Stimulated activated CD8-positive, alpha-beta memory T cell treated with anti-CD3 and anti-CD28 coated beads, Interleukin-15, amount 100 ng/mL, for 48 hours (primary cell): ENCODE results near the gene BIN1.

Experiments
- DNase-seq, 2 donors: peaks; one replicate each; pipeline ENCODE4 v3.0.0-alpha.2; 2020; ENCODE audit warnings: low read depth in 2 of 2

The BIN1 gene

GRCh38 chr2:127020536-127020935, 86.4 kb downstream of the BIN1 start:
- DNase-seq: no peak

- DNase-seq: no peak
These were observed 89.4 kb downstream of the BIN1 start for GRCh38 chr2:127017548-127017947.

- DNase-seq: no peak
These were observed 90.6 kb downstream of the BIN1 start for GRCh38 chr2:127016329-127016728.

- DNase-seq: no peak
These were observed 91.6 kb downstream of the BIN1 start for GRCh38 chr2:127015106-127015910.

- no peak for DNase-seq
These were observed 92.3 kb downstream of the BIN1 start for GRCh38 chr2:127014630-127015029.

- no peak for DNase-seq
These were observed 92.7 kb downstream of the BIN1 start for GRCh38 chr2:127014224-127014623.

GRCh38 chr2:127012868-127013267, 94.1 kb downstream of the BIN1 start:
- no peak for DNase-seq

GRCh38 chr2:127012215-127012614, 94.7 kb downstream of the BIN1 start:
- no peak for DNase-seq

- no peak for DNase-seq
These were observed 95.2 kb downstream of the BIN1 start for GRCh38 chr2:127011796-127012195.

- DNase-seq: no peak
These were observed 95.7 kb downstream of the BIN1 start for GRCh38 chr2:127011231-127011661.

GRCh38 chr2:127008265-127009015, 98.5 kb downstream of the BIN1 start:
- no peak for DNase-seq

- no peak for DNase-seq
These were observed 99.3 kb downstream of the BIN1 start for GRCh38 chr2:127007652-127008051.

- DNase-seq: no peak
These were observed 100.0 kb downstream of the BIN1 start for GRCh38 chr2:127006962-127007361.

GRCh38 chr2:127004893-127005600, 101.9 kb downstream of the BIN1 start:
- DNase-seq: no peak

GRCh38 chr2:127003070-127003800, 103.7 kb downstream of the BIN1 start:
- no peak for DNase-seq

- DNase-seq: no peak
These were observed 105.2 kb downstream of the BIN1 start for GRCh38 chr2:127001751-127002150.

- no peak for DNase-seq
These were observed 106.0 kb downstream of the BIN1 start for GRCh38 chr2:127000937-127001336.

GRCh38 chr2:127000194-127000593, 106.8 kb downstream of the BIN1 start:
- DNase-seq: no peak

- no peak for DNase-seq
These were observed 107.7 kb downstream of the BIN1 start for GRCh38 chr2:126999106-126999756.

GRCh38 chr2:126998486-126998885, 108.5 kb downstream of the BIN1 start:
- no peak for DNase-seq
